MM.1S (cell line): Measurements from ENCODE around the gene SELENOW.

Experiments
- DNase-seq: peaks from one replicate; pipeline ENCODE4 v3.0.0-alpha.2; 2015
- H2AFZ ChIP-seq: fragments of 300-600 bp; sonication (generic); 2 replicates; pipeline ENCODE4 v1.6.0; 2016; ENCODE audit warnings: antibody characterized with exemption, low read length
- H3F3A ChIP-seq: fragments of 300-600 bp; sonication (generic); 2 replicates; pipeline ENCODE4 v1.6.1; 2016; ENCODE audit warnings: mild to moderate bottlenecking, antibody characterized with exemption, low read length, moderate library complexity, mixed read lengths; ENCODE audit not compliant: insufficient read depth
- H3K27ac ChIP-seq: fragments of 300-600 bp; sonication (generic); 2 replicates; pipeline ENCODE4 v1.5.1; 2016; ENCODE audit warnings: mild to moderate bottlenecking, low read length
- H3K27me3 ChIP-seq: fragments of 300-600 bp; sonication (generic); replicated peaks from 2 replicates; pipeline ENCODE4 v1.6.0; 2016; ENCODE audit warnings: low read length; ENCODE audit not compliant: insufficient read depth
- H3K36me3 ChIP-seq: fragments of 300-600 bp; sonication (generic); replicated peaks from 2 replicates; pipeline ENCODE4 v1.6.1; 2016; ENCODE audit warnings: mild to moderate bottlenecking, low read length, mixed read lengths; ENCODE audit not compliant: insufficient read depth
- H3K4me1 ChIP-seq: fragments of 300-600 bp; sonication (generic); 2 replicates; pipeline ENCODE4 v1.6.1; 2016; ENCODE audit warnings: low read length, mixed read lengths
- H3K4me2 ChIP-seq: fragments of 300-600 bp; sonication (generic); 2 replicates; pipeline ENCODE4 v1.6.0; 2016; ENCODE audit warnings: low read depth, low read length
- H3K4me3 ChIP-seq: fragments of 300-600 bp; sonication (generic); 2 replicates; pipeline ENCODE4 v1.5.1; 2016; ENCODE audit warnings: low read length, mixed read lengths
- H3K79me2 ChIP-seq: fragments of 300-600 bp; sonication (generic); 2 replicates; pipeline ENCODE4 v1.6.1; 2016; ENCODE audit warnings: mixed run types, low read length, mixed read lengths
- H3K9ac ChIP-seq: fragments of 300-600 bp; sonication (generic); 2 replicates; pipeline ENCODE4 v1.6.1; 2016; ENCODE audit warnings: low read length, mixed read lengths
- H3K9me2 ChIP-seq: fragments of 300-600 bp; sonication (generic); replicated peaks from 2 replicates; pipeline ENCODE4 v1.6.1; 2016; ENCODE audit warnings: mild to moderate bottlenecking, low read length, mixed read lengths; ENCODE audit not compliant: insufficient read depth
- H3K9me3 ChIP-seq: fragments of 300-600 bp; sonication (generic); replicated peaks from 2 replicates; pipeline ENCODE4 v1.6.1; 2016; ENCODE audit warnings: mild to moderate bottlenecking, low read length, mixed read lengths; ENCODE audit not compliant: insufficient read depth
- H4K20me1 ChIP-seq: fragments of 300-600 bp; sonication (generic); 2 replicates; pipeline ENCODE4 v1.6.1; 2016; ENCODE audit warnings: mild to moderate bottlenecking, low read length, moderate library complexity, mixed read lengths; ENCODE audit not compliant: insufficient read depth
- EZH2 ChIP-seq: fragments of 300-600 bp; sonication (generic); optimal IDR thresholded peaks from 2 replicates; pipeline ENCODE3; 2017; ENCODE audit warnings: low read depth, mild to moderate bottlenecking, antibody characterized with exemption, low read length, mixed read lengths
- EZH2phosphoT487 ChIP-seq: fragments of 300-600 bp; sonication (generic); IDR thresholded peaks from 2 replicates; pipeline ENCODE4 v1.6.1; 2018; ENCODE audit warnings: antibody characterized with exemption, low read length
- TF ChIP-seq, protein P1 (sequence below): fragments of 300-600 bp; sonication (generic); IDR thresholded peaks from 2 replicates; pipeline ENCODE4 v1.5.1; 2016; ENCODE audit warnings: antibody characterized with exemption, low read length, mixed read lengths

The SELENOW gene

DNA sequence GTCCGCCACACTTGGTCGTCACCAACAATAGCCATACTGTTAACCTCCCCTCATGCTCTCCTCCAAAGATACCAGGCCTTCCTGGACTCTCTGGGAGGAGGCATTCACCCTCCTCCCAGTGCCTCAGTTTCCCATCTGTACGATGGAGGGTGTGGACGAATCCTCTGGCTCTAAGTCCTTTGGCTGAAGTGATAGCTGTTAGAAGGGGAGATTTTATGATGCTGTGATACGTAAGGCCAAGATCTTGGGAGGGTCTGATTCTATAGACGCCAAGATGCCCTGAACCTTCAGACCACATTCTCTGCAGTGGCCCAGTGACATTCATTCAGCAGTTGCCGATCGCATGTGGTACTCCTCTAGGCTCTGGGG lies 48.0 kb upstream of the SELENOW start:
- Histone ChIP-seq H4K20me1 (no peaks in the 10 kb centered on the region), H3F3A (no peaks in the 10 kb centered on the region), H3K36me3 (no peaks in the 10 kb centered on the region), H3K9ac (no peak overlapping the region), H3K9me2 (no peaks in the 10 kb centered on the region), H3K4me3 (no peak overlapping the region), H3K27ac (no peak overlapping the region), H3K4me1 (no peaks in the 10 kb centered on the region), H2AFZ (no peak overlapping the region), H3K79me2 (no peaks in the 10 kb centered on the region), H3K4me2 (no peak overlapping the region), H3K27me3 (peaks cover 87% of the 10 kb centered on the region), H3K9me3 (no peaks in the 10 kb centered on the region)
- DNase-seq = no peak
- TF ChIP-seq EZH2 = no peak
- TF ChIP-seq, protein P1, sequence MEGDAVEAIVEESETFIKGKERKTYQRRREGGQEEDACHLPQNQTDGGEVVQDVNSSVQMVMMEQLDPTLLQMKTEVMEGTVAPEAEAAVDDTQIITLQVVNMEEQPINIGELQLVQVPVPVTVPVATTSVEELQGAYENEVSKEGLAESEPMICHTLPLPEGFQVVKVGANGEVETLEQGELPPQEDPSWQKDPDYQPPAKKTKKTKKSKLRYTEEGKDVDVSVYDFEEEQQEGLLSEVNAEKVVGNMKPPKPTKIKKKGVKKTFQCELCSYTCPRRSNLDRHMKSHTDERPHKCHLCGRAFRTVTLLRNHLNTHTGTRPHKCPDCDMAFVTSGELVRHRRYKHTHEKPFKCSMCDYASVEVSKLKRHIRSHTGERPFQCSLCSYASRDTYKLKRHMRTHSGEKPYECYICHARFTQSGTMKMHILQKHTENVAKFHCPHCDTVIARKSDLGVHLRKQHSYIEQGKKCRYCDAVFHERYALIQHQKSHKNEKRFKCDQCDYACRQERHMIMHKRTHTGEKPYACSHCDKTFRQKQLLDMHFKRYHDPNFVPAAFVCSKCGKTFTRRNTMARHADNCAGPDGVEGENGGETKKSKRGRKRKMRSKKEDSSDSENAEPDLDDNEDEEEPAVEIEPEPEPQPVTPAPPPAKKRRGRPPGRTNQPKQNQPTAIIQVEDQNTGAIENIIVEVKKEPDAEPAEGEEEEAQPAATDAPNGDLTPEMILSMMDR = no peak
- TF ChIP-seq EZH2phosphoT487 = no peak

DNA sequence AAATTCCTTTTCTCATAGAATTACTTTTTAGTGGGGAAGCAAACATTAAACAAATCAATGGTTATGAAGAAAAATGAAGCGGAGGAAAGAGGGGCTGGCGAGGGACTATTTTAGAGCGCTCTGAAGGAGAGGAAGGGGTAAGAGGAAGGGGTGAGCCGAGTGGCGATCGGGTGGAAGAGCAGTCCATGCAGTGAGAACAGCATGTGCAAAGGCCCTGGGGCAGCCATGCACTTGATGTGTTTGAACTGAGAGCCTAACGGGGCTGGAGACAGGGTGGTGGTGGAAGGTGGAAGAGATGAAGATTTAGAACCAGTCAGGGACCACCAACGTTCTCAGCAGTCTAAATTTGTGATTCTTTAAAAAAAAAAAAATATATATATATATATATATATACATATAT lies 47.6 kb upstream of the SELENOW start:
- Histone ChIP-seq H2AFZ (no peak overlapping the region), H3K4me2 (no peak overlapping the region), H3K4me1 (no peaks in the 10 kb centered on the region), H3K9ac (no peak overlapping the region), H3K27ac (no peak overlapping the region), H4K20me1 (no peaks in the 10 kb centered on the region), H3K27me3 (peaks cover 85% of the 10 kb centered on the region), H3K36me3 (no peaks in the 10 kb centered on the region), H3K9me2 (no peaks in the 10 kb centered on the region), H3K79me2 (no peaks in the 10 kb centered on the region), H3K9me3 (no peaks in the 10 kb centered on the region), H3F3A (no peaks in the 10 kb centered on the region), H3K4me3 (no peak overlapping the region)
- no peak for DNase-seq
- TF ChIP-seq EZH2phosphoT487 (no peak), EZH2 (no peak)
- TF ChIP-seq, protein P1 = no peak

DNA sequence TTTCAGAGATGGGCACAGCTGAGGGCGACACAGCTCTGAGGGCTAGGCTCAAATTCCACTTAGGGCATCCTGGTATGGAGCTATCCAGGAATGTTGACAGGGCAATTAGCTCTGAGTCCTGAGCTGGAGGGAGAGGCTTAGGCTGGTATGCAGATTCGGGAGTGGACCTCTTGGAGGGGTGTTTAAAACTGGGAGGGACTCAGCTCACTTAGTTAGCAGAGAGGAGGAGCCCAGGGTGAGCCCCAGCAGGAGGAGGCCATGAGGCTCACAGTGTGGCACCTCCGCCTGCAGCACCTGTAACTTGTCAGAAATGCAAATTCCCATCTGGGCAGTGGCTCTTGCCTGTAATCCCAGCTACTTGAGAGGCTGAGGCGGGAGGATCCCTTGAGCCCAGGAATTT lies 43.4 kb upstream of the SELENOW start:
- H3K36me3 ChIP-seq = no peaks in the 10 kb centered on the region
- H2AFZ ChIP-seq = no peak overlapping the region
- no peaks in the 10 kb centered on the region for H4K20me1 ChIP-seq
- no peak overlapping the region for H3K4me2 ChIP-seq
- no peaks in the 10 kb centered on the region for H3K79me2 ChIP-seq
- H3K27me3 ChIP-seq = peaks cover 62% of the 10 kb centered on the region
- TF ChIP-seq, protein P1 = no peak
- TF ChIP-seq EZH2 (no peak), EZH2phosphoT487 (no peak)
- no peaks in the 10 kb centered on the region for H3K9me2 ChIP-seq
- no peak overlapping the region for H3K4me3 ChIP-seq
- no peaks in the 10 kb centered on the region for H3F3A ChIP-seq
- no peak for DNase-seq
- H3K27ac ChIP-seq = no peak overlapping the region
- H3K4me1 ChIP-seq = no peaks in the 10 kb centered on the region
- no peaks in the 10 kb centered on the region for H3K9me3 ChIP-seq
- H3K9ac ChIP-seq = no peak overlapping the region
